Stimulated activated CD4-positive, alpha-beta T cell treated with anti-CD3 and anti-CD28 coated beads, Interleukin-4, amount 100 ng/mL, for 4 hours (primary cell): ENCODE data around the gene RINT1.

Experiments used
- DNase-seq, 2 experiments: peaks; one replicate each; pipeline ENCODE4 v3.0.0-alpha.2; 2020

Gene RINT1

DNA sequence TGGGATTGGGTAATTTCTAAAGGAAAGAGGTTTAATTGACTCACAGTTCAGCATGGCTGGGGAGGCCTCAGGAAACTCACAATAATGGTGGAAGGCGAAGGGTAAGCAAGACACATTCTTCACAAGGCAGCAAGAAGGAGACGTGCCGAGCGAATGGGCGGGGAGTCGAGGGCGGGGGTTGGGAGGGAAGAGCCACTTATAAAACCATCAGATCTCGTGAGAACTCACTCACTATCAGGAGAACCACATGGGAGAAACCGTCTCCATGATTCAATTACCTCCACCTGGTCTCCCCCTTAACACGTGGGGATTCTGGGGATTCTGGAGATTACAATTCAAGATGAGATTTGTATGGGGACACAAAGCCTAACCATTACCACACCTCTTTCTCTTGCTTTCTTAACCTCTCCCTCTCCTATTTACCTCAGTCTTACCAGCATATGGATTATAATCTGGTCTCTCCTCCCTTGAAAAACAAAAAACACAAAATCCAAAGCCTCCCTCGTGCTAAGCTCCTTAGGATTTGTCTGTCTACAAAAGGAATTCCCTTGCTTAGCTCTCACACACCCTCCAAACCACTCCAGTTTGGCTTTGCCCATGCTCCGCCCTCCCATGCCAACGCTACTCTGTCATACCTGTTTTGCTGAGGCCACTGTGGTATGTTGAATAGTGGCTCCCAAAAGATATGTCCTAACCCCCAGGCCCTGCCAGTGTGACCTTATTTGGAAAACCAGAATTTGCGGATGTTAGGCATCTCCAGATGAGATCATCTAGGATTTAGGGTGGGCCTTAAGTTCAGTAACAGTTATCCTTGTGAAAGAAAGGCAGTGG lies 68.9 kb downstream of the RINT1 start:
- DNase-seq: no peak

DNA sequence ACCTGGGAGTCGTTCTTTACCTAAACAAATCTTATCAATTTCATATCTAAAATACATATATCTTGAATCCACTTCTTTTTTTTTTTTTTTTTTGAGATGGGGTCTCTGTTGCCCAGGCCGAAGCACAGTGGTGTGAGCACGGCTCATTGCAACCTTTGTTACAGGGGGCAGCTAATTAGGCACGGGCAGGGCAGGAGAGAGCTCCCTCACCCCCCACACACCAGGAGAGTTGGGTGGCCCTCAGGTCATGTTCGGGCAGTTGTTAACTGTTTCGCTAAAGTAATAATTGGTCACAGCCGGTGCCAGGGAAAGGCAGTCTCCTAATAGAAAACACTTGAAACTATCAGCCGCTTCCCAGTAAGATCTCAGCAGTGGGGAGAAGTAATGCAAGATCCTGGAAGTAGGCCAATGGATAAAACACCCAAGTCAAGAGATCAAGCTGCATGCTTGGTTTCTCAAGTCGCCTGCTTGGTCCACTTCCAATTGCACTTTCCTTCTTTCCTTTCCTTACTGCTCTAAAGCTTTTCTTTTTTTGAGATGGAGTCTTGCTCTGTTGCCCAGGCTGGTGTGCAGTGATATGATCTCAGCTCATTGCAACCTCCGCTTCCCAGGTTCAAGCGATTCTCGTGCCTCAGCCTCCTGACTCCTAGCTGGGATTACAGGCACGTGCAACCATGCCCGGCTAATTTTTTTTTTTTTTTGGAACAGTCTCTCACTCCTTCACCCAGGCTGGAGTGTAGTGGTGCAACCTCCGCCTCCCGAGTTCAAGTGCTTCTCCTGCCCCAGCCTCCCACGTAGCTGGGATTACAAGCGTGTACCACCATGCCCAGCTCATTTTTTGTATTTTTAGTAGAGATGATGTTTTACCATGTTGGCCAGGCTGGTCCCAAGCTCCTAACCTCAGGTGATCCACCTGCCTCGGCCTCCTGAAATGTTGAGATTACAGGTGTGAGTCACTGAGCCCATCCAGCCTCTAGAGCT lies 70.6 kb downstream of the RINT1 start:
- DNase-seq: no peak

DNA sequence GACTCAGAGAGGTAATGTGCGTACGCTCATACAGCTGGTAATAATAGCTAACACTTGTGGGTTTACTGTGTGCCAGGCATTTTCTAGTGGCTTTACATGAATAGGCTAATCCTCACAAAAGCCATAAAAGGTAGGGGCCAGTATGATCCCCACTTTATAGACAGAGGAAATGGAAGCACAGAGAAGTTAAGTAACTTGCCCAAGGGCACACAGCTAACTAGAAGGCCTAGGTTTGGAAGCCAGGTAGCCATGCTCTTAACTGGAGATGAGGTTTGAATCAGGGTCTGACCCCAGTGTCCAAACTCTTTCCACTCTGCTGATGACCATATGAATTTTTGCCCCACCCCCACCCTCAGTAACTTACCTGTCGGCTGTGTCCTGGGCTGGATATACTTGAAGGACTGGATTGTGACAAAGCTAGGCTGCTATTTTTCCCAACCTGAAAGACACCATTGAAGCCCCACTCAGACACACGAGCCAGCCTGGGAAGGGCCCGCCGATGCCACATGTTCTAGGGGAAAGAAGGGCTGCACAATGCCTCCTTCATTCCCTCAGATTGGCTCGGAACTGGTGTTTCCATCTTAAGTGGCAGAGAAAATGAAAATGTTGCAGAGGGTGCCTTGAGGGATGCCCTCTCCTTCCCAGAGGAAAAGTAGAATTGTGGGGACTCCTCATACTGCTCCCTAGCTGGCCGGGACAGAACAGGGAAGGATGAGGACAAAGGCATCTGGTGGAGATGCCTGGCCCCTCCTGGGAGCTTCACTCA lies 78.3 kb downstream of the RINT1 start:
- DNase-seq: no peak

DNA sequence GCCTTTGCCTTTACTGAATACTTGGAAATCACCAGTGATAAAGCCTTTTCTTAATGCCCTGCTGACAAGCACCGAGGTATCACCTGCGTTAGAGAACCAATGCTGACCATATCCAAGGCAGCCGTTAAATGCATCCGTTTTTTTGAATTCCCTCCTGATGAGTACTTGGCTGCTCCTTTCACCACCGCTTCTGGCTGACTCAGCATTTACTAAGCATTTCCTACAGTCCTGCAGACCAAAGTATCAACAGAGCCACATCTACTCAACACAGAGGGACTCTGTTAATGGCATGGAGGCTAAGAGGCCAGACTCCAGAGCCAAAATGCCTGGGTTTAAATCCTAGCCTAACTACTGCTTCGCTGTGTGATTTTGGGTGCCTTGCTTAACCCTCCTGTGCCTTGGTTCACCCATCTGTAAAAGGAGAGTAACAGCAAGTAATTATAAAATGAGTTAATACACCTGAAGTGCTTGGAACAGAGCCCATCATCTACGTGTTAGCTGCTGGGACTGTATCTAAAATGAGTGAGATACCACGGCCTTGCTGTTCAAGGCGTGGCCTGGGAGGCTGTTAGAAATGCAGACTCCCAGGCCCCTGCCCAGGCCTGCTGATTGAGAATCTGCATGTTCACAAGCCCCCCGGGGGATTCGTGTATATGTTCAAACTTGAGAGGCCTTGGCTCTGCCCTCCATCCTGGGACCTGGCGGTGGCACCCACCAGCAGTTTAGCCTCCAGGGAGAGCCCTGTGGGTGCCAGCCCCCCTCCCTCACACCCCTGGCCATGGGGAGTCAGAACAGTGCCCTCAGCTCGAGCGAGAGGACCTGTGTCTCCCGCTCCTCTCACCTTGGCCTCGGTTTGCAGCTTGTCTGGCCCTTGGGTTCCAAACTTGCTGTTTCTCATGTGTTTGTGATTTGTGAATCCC lies 80.1 kb downstream of the RINT1 start:
- DNase-seq: no peak

DNA sequence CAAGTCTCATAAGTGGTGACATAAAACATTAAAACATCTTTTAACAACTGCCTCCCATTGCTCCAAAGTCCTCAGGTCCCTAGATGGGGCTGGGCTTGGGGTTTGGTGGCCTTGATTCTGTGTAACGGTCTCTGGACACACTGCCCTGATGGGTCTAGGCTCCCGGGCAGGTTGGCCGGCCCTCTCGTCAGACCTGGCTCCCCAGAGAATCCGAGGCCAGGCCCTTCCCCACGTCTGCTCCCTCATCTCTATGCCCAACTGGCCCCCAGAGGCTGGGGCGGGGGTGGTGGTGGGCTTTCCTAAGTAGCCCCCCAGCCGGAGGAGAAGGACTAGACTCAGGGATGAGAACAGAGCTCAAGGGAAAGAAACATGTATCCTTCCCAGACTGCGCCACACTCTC lies 80.8 kb downstream of the RINT1 start:
- DNase-seq: no peak

DNA sequence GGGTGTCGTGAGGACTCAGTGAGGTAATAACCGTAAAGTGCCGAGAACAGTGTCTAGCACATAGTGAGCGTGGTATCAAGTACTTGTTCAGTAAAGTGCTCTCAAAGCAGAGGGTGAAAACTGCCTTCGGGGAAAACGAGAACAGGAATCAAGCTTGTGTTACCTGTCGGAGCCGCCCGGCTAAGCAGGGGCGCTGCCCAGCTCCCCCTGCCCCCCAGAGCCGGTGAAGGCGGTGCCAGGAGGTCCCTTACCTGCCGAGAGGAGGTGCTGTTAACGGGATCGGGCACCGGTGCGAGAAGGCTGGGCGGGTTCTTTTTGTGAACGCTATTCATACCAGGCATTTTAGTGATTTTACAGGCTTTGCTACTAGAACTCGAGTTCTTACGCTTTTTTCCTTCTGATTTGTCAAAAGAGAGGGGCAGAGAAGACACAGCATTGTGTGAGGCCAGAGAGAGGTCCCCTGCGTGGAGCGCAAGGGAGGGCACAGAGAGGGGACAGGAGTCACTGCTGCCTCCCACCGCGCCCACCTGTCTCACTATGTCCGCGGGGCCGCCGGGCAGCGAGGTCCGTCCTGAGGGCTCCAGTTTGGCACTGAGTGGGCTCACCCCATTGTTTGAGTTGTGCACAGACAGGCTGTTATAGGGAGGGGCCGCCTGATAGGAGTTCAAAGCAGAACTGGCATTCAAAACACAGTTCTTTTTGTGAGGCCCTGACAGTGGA lies 81.8 kb downstream of the RINT1 start:
- no peak for DNase-seq

DNA sequence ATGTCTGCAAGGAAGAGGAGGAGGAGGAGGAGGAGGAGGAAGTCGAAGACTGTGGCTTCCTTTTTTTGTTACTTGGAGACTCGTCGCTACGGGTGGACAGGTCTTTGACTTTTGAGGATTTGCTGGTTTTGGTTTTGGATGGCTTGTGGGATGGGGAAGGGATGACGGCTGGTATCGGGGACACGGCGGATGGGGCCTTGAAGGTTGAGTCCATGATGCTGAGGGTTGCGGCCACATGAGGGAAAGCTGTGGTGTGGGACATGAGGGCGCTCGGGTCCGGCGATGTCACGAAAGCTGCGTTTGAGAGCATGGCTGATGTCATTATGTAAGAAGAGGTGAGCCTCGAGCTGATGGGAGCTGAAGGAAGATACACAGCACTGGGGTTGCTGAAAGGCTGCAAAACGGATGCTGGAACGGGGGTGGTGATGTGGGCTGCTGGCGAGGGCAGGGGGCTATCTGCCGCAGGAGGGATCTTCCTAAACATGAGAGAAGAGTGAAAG lies 82.4 kb downstream of the RINT1 start:
- no peak for DNase-seq
